K562 (cell line): ENCODE measurements around the gene RBFOX2.

ENCODE experiments used
- ARID2 ChIP-seq: fragments of 450-650 bp; IDR thresholded peaks from 2 replicates; pipeline ENCODE4 v1.6.1; 2017; ENCODE audit warnings: antibody characterized with exemption, mild to moderate bottlenecking
- GATAD2B ChIP-seq: fragments of 450-650 bp; IDR thresholded peaks from 2 replicates; pipeline ENCODE4 v1.6.1; 2017; ENCODE audit warnings: mild to moderate bottlenecking, borderline replicate concordance
- KLF16 ChIP-seq: IDR thresholded peaks from 2 replicates; pipeline ENCODE4 v1.6.1; 2016; ENCODE audit warnings: antibody characterized with exemption
- LEF1 ChIP-seq: fragments of 450-650 bp; IDR thresholded peaks from 2 replicates; pipeline ENCODE4 v1.6.1; 2016; ENCODE audit warnings: mild to moderate bottlenecking
- POLR2A ChIP-seq: fragments of 450-650 bp; conservative IDR thresholded peaks from 2 replicates; pipeline ENCODE4 v1.6.1; 2016
- SIN3A ChIP-seq, 2 experiments: fragments of 150-350 bp in 1 of 2; IDR thresholded peaks; 2 replicates each; pipeline ENCODE4 v1.6.1; 2011 to 2016; ENCODE audit warnings: borderline replicate concordance in 2 of 2, low read depth in 2 of 2, low read length in 2 of 2, mild to moderate bottlenecking in 2 of 2, moderate library complexity in 2 of 2; ENCODE audit not compliant: control insufficient read depth in 1 of 2
- SP1 ChIP-seq: sonication (generic); formaldehyde crosslinking; IDR thresholded peaks from 2 replicates; pipeline ENCODE4 v1.8.1; 2022; ENCODE audit warnings: mild to moderate bottlenecking, missing genetic modification reagents
- ZNF121 ChIP-seq: sonication (generic); formaldehyde crosslinking; conservative IDR thresholded peaks from 2 replicates; pipeline ENCODE4 v1.8.0; 2022; ENCODE audit warnings: missing genetic modification reagents

GRCh38 chr22:35727436-35727835, 301.2 kb downstream of the RBFOX2 start:
- TF ChIP-seq GATAD2B, result no peak
- TF ChIP-seq SP1, result no peak
- no peak for TF ChIP-seq POLR2A
- TF ChIP-seq SIN3A (IDR thresholded peaks at IDR 0.05; ENCODE audit: borderline replicate concordance in 2 of 2, control insufficient read depth in 1 of 2, low read depth in 2 of 2, low read length in 2 of 2), result no peak
- no peak for TF ChIP-seq LEF1
- no peak for TF ChIP-seq ARID2
- no peak for TF ChIP-seq ZNF121 (CRISPR knock-in tag)
- TF ChIP-seq KLF16, result no peak
